Prostate gland (tissue), 2 donors: ENCODE data around the gene CS.

ENCODE experiments used
- CTCF ChIP-seq, 4 experiments: fragments of 200-600 bp in 2 of 4; fragments of 450-650 bp in 2 of 4; sonication (generic) in 2 of 4; IDR thresholded peaks; 1 replicate in 3 of 4; 2 replicates in 1 of 4; pipeline ENCODE4 v1.5.1; 2016 to 2019; ENCODE audit warnings: antibody characterized with exemption in 4 of 4, mild to moderate bottlenecking in 2 of 4, moderate library complexity in 2 of 4
- POLR2A ChIP-seq: fragments of 450-650 bp; IDR thresholded peaks from one replicate; pipeline ENCODE4 v1.6.1; 2016; ENCODE audit warnings: antibody characterized with exemption, mild to moderate bottlenecking
- POLR2AphosphoS5 ChIP-seq: sonication (generic); formaldehyde crosslinking; IDR thresholded peaks from one replicate; pipeline ENCODE4 v1.6.1; 2017; ENCODE audit warnings: antibody characterized with exemption

- TF ChIP-seq POLR2AphosphoS5 (no peak), CTCF (IDR thresholded peaks at IDR 0.05) (no peak), POLR2A (no peak)
These were observed 30.9 kb upstream of the CS start for GRCh38 chr12:56330936-56331490.
